Measurements from ENCODE around the gene DENND10. TPM values are rescaled to one million over a fixed set of nuclear protein-coding genes. Genes with fewer than 3 reads are reported as not detected.

The DENND10 gene
- polyA plus RNA-seq (2013, experiment 1 of 2): 87.3 TPM
- polyA plus RNA-seq (2013, experiment 2 of 2): 88.8 TPM

DNA sequence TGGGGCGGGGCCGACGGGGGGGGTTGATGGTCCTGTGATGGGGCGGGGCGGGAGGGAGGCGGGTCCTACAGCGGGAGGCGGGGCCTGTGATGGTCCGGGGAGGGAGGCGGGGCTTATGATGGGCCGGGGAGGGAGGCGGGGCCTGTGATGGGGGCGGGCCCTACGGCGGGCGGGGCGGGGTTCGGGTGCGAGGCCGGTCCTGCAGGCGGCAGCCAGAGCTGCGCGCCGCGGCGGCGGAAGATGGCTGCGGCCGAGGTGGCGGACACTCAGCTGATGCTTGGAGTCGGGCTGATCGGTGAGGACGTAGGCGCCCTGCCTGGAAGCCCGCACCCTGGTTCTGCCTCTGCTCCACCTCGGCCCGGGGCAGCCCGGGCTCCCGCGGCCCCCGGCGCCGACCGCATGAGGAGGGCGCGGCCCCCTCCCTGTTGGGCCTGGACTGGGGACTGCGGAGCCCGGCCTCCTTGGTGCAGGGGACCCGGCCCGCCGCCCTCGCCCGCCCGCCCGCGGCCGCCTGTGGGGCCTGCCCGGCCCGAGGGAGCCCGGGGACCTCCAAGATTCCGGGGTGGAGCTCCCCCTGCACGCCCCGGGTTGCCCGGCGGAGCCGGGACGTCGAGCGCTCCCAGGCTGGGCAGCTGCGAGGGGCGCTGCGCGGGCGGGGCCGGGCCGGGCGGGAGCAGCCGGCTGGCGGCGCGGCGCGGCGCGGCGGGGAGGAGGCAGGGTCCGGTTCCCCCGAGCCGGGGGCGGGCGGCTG is at the start of gene DENND10:
DENND10 (plus strand) TSS at position 211 of the 751 bp plus-strand sequence; CDS start at position 241, 30 bp downstream.
- Histone ChIP-seq H3K14ac (ENCODE audit: low read length) (peak within 1 kb of the TSS; percentile 56), H3K4me3 (ENCODE audit: low read length in 2 of 2) (peak within 1 kb of the TSS; percentile 63 to 100), H3K23ac (ENCODE audit: low read depth, low read length, poor library complexity) (peak within 1 kb of the TSS; percentile 98), H4K8ac (ENCODE audit: low read depth, low read length) (no peak within 1 kb of the TSS), H2BK15ac (ENCODE audit: low read length) (peak within 1 kb of the TSS; percentile 81), H2BK12ac (ENCODE audit: low read length) (no peak within 1 kb of the TSS), H4K91ac (ENCODE audit: low read depth, low read length, poor library complexity) (no peak within 1 kb of the TSS), H3K4me1 (ENCODE audit: control insufficient read depth in 2 of 2, insufficient read depth in 1 of 2, low read depth in 1 of 2, low read length in 2 of 2) (peaks cover 0 to 2% of the 10 kb centered on the region in 2 donors), H3K4ac (ENCODE audit: low read length) (no peak within 1 kb of the TSS), H3K27me3 (ENCODE audit: control insufficient read depth in 3 of 3, insufficient read depth in 3 of 3, low read depth in 1 of 3, low read length in 3 of 3) (peaks cover 0 to 8% (median 0%) of the 10 kb centered on the region in 3 experiments), H2BK120ac (ENCODE audit: low read depth, low read length) (peak within 1 kb of the TSS; percentile 29), H2BK5ac (ENCODE audit: low read length) (no peak within 1 kb of the TSS), H3K9ac (ENCODE audit: low read depth, low read length, poor library complexity) (peak within 1 kb of the TSS; percentile 85), H3K36me3 (replicated peaks in 1 of 2; ENCODE audit: control insufficient read depth in 2 of 2, insufficient read depth in 2 of 2, low read length in 2 of 2) (peaks cover 3 to 30% of the 10 kb centered on the region in 2 donors), H2AFZ (ENCODE audit: low read length) (peak within 1 kb of the TSS; percentile 96), H3K27ac (replicated peaks; ENCODE audit: low read length) (peak within 1 kb of the TSS; percentile 46), H3K4me2 (ENCODE audit: insufficient read depth, low read length, poor library complexity, severe bottlenecking) (peak within 1 kb of the TSS; percentile 81), H2AK5ac (ENCODE audit: low read depth, low read length) (peak within 1 kb of the TSS; percentile 60), H3K79me1 (ENCODE audit: low read depth, low read length) (peaks cover 3% of the 10 kb centered on the region), H3K18ac (ENCODE audit: low read length) (peak within 1 kb of the TSS; percentile 94), H3K9me3 (replicated peaks in 1 of 2; ENCODE audit: control insufficient read depth in 2 of 2, insufficient read depth in 1 of 2, low read depth in 1 of 2, low read length in 2 of 2) (no peaks in the 10 kb centered on the region)
- peak; percentile 80 for DNase-seq (ENCODE audit: low spot score)
- no CpG with 5 or more reads among the region's 91 CpGs for WGBS, 2 donors (ENCODE audit: extremely low coverage in 2 of 2, insufficient read length in 2 of 2, insufficient replicate concordance in 1 of 2)

- H2BK5ac ChIP-seq (ENCODE audit: low read length): no peak overlapping the region
- peaks cover 2 to 4% of the 10 kb centered on the region in 2 donors for H3K9me3 ChIP-seq (replicated peaks in 1 of 2; ENCODE audit: control insufficient read depth in 2 of 2, insufficient read depth in 1 of 2, low read depth in 1 of 2, low read length in 2 of 2)
- H2BK12ac ChIP-seq (ENCODE audit: low read length): no peak overlapping the region
- H2BK15ac ChIP-seq (ENCODE audit: low read length): no peak overlapping the region
- H3K36me3 ChIP-seq (replicated peaks in 1 of 2; ENCODE audit: control insufficient read depth in 2 of 2, insufficient read depth in 2 of 2, low read length in 2 of 2): peaks cover 49 to 100% of the 10 kb centered on the region in 2 donors
- WGBS, 2 donors (ENCODE audit: extremely low coverage in 2 of 2, insufficient read length in 2 of 2, insufficient replicate concordance in 1 of 2): no CpG with 5 or more reads among the region's 1 CpG
- H3K4me2 ChIP-seq (ENCODE audit: insufficient read depth, low read length, poor library complexity, severe bottlenecking): no peak overlapping the region
- H2AK5ac ChIP-seq (ENCODE audit: low read depth, low read length): no peak overlapping the region
- no peak overlapping the region for H4K8ac ChIP-seq (ENCODE audit: low read depth, low read length)
- H3K14ac ChIP-seq (ENCODE audit: low read length): no peak overlapping the region
- H3K4ac ChIP-seq (ENCODE audit: low read length): no peak overlapping the region
- no peak overlapping the region for H3K23ac ChIP-seq (ENCODE audit: low read depth, low read length, poor library complexity)
- no peak overlapping the region for H3K27ac ChIP-seq (replicated peaks; ENCODE audit: low read length)
- no peak overlapping the region for H3K9ac ChIP-seq (ENCODE audit: low read depth, low read length, poor library complexity)
- no peak overlapping the region for H2BK120ac ChIP-seq (ENCODE audit: low read depth, low read length)
- H4K91ac ChIP-seq (ENCODE audit: low read depth, low read length, poor library complexity): no peak overlapping the region
- no peaks in the 10 kb centered on the region for H3K79me1 ChIP-seq (ENCODE audit: low read depth, low read length)
- H3K18ac ChIP-seq (ENCODE audit: low read length): no peak overlapping the region
- H2AFZ ChIP-seq (ENCODE audit: low read length): no peak overlapping the region
- H3K27me3 ChIP-seq (ENCODE audit: control insufficient read depth in 3 of 3, insufficient read depth in 3 of 3, low read depth in 1 of 3, low read length in 3 of 3): no peaks in the 10 kb centered on the region
- no peak overlapping the region for H3K4me3 ChIP-seq (ENCODE audit: low read length in 2 of 2)
- no peak for DNase-seq (ENCODE audit: low spot score)
- H3K4me1 ChIP-seq (ENCODE audit: control insufficient read depth in 2 of 2, insufficient read depth in 1 of 2, low read depth in 1 of 2, low read length in 2 of 2): no peaks in the 10 kb centered on the region
These were observed 48.4 kb upstream of the DENND10 start for GRCh38 chr10:119055472-119055871.

DNA sequence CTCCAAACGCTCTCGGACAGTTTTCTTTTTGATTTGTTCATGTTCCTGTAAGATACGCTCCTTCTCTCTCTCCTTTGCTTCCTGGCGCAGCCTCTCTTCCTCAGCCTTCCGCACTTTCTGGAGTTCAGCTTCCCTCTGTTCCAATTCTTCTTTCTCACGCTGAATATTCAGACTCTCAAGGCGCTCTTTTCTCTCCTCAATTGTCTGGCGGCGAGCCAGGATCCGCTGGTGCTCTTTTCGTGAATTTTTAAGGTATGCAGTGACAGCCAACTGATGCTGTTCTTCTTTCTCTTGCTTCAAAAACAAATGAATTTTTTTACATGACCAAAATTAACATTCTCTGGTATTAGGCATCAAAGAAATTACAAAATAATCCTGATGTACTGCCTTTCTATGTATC is 45.9 kb upstream of the DENND10 start:
- Histone ChIP-seq H3K4me3 (ENCODE audit: low read length in 2 of 2) (no peak overlapping the region), H3K27me3 (ENCODE audit: control insufficient read depth in 3 of 3, insufficient read depth in 3 of 3, low read depth in 1 of 3, low read length in 3 of 3) (no peaks in the 10 kb centered on the region), H3K36me3 (replicated peaks in 1 of 2; ENCODE audit: control insufficient read depth in 2 of 2, insufficient read depth in 2 of 2, low read length in 2 of 2) (peaks cover 42 to 100% of the 10 kb centered on the region in 2 donors), H2BK120ac (ENCODE audit: low read depth, low read length) (no peak overlapping the region), H2BK12ac (ENCODE audit: low read length) (no peak overlapping the region), H2AFZ (ENCODE audit: low read length) (no peak overlapping the region), H2BK5ac (ENCODE audit: low read length) (no peak overlapping the region), H3K4me1 (ENCODE audit: control insufficient read depth in 2 of 2, insufficient read depth in 1 of 2, low read depth in 1 of 2, low read length in 2 of 2) (no peaks in the 10 kb centered on the region), H2AK5ac (ENCODE audit: low read depth, low read length) (no peak overlapping the region), H3K18ac (ENCODE audit: low read length) (no peak overlapping the region), H4K8ac (ENCODE audit: low read depth, low read length) (no peak overlapping the region), H3K9ac (ENCODE audit: low read depth, low read length, poor library complexity) (no peak overlapping the region), H3K14ac (ENCODE audit: low read length) (no peak overlapping the region), H3K79me1 (ENCODE audit: low read depth, low read length) (peaks cover 3% of the 10 kb centered on the region), H3K27ac (replicated peaks; ENCODE audit: low read length) (no peak overlapping the region), H3K23ac (ENCODE audit: low read depth, low read length, poor library complexity) (no peak overlapping the region), H4K91ac (ENCODE audit: low read depth, low read length, poor library complexity) (no peak overlapping the region), H3K9me3 (replicated peaks in 1 of 2; ENCODE audit: control insufficient read depth in 2 of 2, insufficient read depth in 1 of 2, low read depth in 1 of 2, low read length in 2 of 2) (peaks cover 2 to 4% of the 10 kb centered on the region in 2 donors), H2BK15ac (ENCODE audit: low read length) (no peak overlapping the region), H3K4me2 (ENCODE audit: insufficient read depth, low read length, poor library complexity, severe bottlenecking) (no peak overlapping the region), H3K4ac (ENCODE audit: low read length) (no peak overlapping the region)
- no peak for DNase-seq (ENCODE audit: low spot score)
- WGBS, 2 donors (ENCODE audit: extremely low coverage in 2 of 2, insufficient read length in 2 of 2, insufficient replicate concordance in 1 of 2): no CpG with 5 or more reads among the region's 11 CpGs

- Histone ChIP-seq H2BK12ac (ENCODE audit: low read length) (no peak overlapping the region), H3K14ac (ENCODE audit: low read length) (no peak overlapping the region), H4K8ac (ENCODE audit: low read depth, low read length) (no peak overlapping the region), H4K91ac (ENCODE audit: low read depth, low read length, poor library complexity) (no peak overlapping the region), H3K27me3 (ENCODE audit: control insufficient read depth in 3 of 3, insufficient read depth in 3 of 3, low read depth in 1 of 3, low read length in 3 of 3) (no peaks in the 10 kb centered on the region), H3K4ac (ENCODE audit: low read length) (no peak overlapping the region), H2BK5ac (ENCODE audit: low read length) (no peak overlapping the region), H3K4me1 (ENCODE audit: control insufficient read depth in 2 of 2, insufficient read depth in 1 of 2, low read depth in 1 of 2, low read length in 2 of 2) (no peaks in the 10 kb centered on the region), H3K18ac (ENCODE audit: low read length) (no peak overlapping the region), H2BK120ac (ENCODE audit: low read depth, low read length) (no peak overlapping the region), H3K23ac (ENCODE audit: low read depth, low read length, poor library complexity) (no peak overlapping the region), H3K9me3 (replicated peaks in 1 of 2; ENCODE audit: control insufficient read depth in 2 of 2, insufficient read depth in 1 of 2, low read depth in 1 of 2, low read length in 2 of 2) (no peaks in the 10 kb centered on the region), H3K9ac (ENCODE audit: low read depth, low read length, poor library complexity) (no peak overlapping the region), H2AK5ac (ENCODE audit: low read depth, low read length) (no peak overlapping the region), H3K36me3 (replicated peaks in 1 of 2; ENCODE audit: control insufficient read depth in 2 of 2, insufficient read depth in 2 of 2, low read length in 2 of 2) (peaks cover 41 to 100% of the 10 kb centered on the region in 2 donors), H2AFZ (ENCODE audit: low read length) (no peak overlapping the region), H3K27ac (replicated peaks; ENCODE audit: low read length) (no peak overlapping the region), H3K79me1 (ENCODE audit: low read depth, low read length) (peaks cover 6% of the 10 kb centered on the region), H2BK15ac (ENCODE audit: low read length) (no peak overlapping the region), H3K4me2 (ENCODE audit: insufficient read depth, low read length, poor library complexity, severe bottlenecking) (no peak overlapping the region), H3K4me3 (ENCODE audit: low read length in 2 of 2) (no peak overlapping the region)
- no peak for DNase-seq (ENCODE audit: low spot score)
- no CpG with 5 or more reads among the region's 4 CpGs for WGBS, 2 donors (ENCODE audit: extremely low coverage in 2 of 2, insufficient read length in 2 of 2, insufficient replicate concordance in 1 of 2)
These were observed 44.4 kb upstream of the DENND10 start for GRCh38 chr10:119059557-119059956.
